GM03348 (cell line): Measurements from ENCODE around the gene MS4A8.
"Not testable (repeated sequence)": the region's sequence is repeated elsewhere in the genome, so short reads cannot be mapped to it uniquely, and the experiment has no call there.

Experiments used
- DNase-seq: peaks from one replicate; pipeline ENCODE4 v3.0.0; 2012; ENCODE audit warnings: low spot score

Gene MS4A8

DNA sequence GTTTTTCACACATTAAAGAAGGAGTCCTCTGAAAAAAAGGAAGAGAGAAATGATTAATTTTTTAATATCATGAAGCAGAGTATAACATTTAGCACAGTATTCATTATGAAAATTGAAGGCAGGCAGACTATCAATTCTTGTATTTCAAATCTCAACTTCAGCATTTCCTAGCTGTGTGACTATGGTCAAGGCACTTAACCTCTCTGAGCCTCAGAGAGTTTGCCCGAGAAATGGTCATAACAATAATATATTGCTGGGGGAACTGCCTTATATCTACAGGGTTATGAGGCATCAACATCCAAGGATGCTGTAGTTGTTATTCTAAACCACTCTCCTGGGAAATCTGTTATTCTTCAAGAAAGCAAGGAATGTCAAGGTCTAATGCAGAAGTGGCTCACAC lies 26.2 kb downstream of the MS4A8 start:
- no peak for DNase-seq

DNA sequence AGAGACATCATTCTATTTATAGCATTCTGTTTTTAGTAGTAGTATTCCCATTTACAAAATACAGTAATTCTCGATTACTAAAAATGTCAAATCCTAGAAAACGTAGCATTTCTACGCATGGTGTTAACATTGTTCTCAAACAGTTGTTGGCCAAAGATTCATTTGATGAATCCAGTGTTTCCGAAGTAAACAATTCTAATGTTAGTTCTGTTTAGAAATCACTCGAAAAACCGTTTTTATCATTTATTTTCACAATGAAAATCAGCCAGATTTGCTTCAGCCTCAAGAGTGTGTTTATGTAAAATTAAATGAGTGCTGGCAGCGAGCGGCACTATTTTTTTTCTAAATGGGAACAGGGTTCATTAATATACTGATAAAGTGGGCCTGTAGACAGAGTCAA lies 32.2 kb downstream of the MS4A8 start:
- DNase-seq: no peak

- no peak for DNase-seq
Observed at GRCh38 chr11:60734279-60734678, 34.9 kb downstream of the MS4A8 start.

DNA sequence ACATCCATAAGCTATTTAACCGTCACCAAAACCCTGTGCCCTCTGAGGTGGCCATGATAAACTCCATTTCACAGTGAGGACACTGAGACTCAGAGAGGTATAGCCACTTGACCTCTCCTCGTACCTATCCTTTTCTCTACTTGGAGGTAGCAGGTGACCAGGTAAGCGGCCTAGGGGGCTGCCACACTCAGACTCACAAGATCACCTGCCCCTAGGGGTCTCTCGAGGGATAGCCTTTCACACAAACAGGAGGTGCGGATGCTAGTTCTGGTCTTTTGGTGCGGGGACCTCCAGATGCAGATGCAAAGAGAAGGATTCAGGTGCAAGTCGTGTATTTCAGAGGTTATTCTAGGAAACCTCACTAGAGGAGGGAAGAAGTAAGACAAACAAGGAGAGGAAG lies 39.7 kb downstream of the MS4A8 start:
- DNase-seq: no peak

DNA sequence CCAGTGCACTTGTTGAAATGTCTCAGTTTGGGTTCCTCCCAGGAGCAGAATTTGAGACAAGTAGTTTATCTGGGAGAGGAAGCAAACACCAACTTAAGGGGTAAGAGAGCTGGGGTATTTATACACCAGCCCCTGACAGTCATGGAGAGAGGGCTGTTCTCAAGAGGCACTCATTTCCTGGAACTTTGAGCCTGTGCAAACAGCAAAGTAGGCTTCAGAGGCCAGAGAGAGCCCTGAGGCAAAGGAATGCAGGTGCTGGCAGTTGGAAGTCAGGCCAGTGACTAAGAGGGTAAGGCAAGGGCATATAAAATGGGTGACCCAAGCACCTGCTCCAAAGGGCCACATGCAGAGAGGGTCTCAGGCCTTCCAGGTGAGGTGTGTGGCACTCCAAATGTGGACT lies 41.2 kb downstream of the MS4A8 start:
- DNase-seq: no peak

- DNase-seq: no peak
Observed at GRCh38 chr11:60741421-60741820, 42.0 kb downstream of the MS4A8 start.

- DNase-seq: no peak
Observed at GRCh38 chr11:60743058-60743457, 43.6 kb downstream of the MS4A8 start.

DNA sequence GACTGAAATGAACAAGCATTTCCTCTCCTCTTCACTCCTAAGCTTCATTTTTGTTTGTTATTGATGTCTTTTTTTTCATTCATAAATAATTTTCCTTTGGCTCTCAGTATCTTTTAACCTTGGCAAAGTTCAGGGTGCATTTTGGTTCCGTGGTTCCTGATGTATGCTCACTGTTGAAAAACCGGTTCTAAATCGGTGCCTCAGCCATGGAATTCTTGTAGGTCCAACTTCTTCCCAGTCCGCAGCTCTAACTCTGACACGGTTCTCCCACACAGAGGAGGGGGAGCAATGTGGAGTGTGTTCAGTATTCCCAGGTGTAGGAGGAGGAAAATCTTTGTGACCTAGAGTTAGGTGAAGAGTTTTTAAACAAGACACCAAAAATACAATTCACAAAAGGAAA lies 44.7 kb downstream of the MS4A8 start:
- no peak for DNase-seq

- no peak for DNase-seq
Observed at GRCh38 chr11:60747359-60747873, 48.0 kb downstream of the MS4A8 start.

DNA sequence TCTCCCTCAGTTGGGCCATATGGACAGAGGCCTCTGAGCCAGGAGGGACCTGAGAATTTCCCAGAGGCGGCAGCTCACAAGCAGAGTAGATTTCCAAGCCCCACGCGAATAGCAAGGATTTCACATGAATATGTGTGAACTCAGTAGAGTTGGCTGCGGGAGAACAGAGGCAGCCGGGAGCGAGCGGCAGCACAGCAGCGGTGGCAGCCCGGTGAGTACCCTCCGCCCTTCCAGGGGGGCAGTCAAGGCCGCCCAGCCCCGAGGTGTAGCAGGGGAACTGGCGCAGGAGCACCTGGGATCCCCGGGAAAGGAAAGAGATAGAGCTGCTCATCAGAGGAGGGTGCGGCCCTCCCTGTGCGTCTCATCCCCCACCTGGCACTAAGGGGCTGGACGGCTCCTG lies 48.8 kb downstream of the MS4A8 start:
- DNase-seq: no peak

DNA sequence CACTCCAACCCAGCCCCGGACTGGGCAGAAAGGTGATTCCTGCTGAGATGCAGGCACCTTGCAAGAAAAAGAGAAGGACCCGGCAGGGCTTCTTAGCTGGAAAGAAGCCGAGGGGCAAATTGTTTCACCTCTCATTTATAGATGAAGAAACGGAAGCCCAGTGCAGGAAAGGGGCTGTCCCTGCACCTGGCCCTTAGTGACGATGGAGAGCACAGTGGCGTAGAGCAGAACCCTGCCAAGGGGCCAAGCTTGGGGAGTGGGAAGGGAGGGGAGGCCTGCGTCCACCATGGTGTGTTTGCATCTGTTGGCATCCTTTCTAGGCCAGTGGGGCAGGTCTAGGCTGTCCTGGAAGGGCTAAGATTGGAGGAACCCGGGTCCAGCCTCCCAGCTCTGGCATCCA lies 49.4 kb downstream of the MS4A8 start:
- DNase-seq: no peak

DNA sequence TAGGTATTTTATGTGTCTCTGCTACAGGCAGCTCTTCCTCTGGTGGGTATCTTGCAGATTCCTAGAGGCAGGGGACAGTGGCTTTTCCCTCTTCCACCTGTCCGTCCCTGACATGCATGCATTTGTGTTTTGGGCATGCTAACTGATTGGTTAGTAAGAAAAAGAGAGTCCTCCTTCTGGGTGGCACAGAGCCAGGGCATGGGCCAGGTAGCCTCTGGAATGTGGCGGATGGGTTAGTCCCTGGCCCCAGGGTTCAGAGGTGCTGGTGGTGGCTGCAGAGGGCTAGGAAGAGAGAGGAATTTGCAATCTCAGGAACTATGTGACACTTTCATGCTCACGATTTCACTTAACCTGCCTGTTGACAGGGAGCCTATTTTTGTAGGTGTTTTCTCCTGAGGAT lies 51.5 kb downstream of the MS4A8 start:
- no peak for DNase-seq

DNA sequence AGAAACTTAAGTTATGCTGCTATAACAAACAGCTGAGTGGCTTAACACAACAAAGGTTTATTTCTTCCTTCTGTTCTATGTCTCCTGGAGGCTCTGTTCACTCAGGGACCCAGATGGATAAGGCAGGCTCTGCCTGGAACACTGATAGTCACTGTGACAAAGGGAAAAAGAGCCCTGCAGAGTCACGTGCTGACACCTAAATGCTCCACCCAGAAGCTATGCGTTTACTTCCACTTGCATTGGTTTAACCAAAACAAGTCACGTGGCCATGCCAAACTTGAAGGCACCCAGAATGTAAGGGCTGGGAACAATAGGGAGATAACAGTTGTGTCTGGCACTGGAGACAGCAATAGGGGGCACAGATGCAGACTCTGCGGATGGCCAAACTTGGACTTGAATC lies 53.9 kb downstream of the MS4A8 start:
- no peak for DNase-seq

DNA sequence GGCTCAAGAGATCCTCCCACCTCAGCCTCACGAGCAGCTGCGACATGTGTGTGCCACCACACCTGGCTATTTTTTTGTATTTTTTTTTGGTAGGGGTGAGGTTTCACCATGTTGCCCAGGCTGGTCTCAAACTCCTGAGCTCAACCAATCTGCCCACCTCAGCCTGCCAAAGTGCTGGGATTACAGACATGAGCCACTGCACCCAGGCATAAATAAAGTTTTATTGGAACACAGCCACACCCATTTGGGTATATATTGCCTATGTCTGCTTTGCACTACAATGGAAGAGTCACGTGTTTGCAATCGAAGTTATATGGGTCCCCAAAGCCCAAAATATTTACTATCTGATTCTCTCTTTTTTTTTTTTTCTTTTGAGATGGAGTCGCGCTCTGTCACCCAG lies 55.5 kb downstream of the MS4A8 start:
- no peak for DNase-seq

- DNase-seq: no peak
Observed at GRCh38 chr11:60756307-60757032, 57.1 kb downstream of the MS4A8 start, which contains the start of gene MS4A15. TSS of gene MS4A15 (plus strand) at chr11:60756867. CDS start at chr11:60763734, 6,867 bp downstream.

DNA sequence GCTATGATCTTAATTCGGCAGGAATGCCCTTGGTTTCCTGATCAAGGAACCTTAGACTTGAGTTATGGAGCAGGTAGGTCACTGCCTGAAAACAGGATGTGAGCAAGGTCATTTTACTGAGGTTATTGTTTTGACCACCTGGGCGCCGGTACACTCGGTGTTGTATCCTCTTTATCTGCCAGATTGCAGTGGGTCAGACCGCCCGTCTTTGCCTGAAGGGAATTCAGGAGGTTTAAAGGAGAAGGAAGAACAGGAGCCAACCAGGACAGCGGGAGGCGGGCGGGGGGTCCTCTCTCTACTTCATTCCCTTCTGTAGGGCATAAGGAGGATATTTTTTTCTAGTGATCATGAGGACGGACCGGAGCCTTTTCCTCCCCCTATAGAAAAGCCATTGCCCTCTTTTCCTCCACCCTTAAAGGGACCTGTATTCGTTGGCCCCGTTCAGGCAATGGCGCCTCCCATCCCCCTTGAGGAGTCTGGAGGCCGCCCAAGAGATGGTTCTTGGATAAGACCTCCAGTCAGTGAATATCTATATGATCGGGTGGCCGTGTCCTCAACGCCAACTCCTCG lies 57.9 kb downstream of the MS4A8 start:
- no peak for DNase-seq

- DNase-seq: not testable (repeated sequence)
Observed at GRCh38 chr11:60758671-60759070, 59.3 kb downstream of the MS4A8 start.

DNA sequence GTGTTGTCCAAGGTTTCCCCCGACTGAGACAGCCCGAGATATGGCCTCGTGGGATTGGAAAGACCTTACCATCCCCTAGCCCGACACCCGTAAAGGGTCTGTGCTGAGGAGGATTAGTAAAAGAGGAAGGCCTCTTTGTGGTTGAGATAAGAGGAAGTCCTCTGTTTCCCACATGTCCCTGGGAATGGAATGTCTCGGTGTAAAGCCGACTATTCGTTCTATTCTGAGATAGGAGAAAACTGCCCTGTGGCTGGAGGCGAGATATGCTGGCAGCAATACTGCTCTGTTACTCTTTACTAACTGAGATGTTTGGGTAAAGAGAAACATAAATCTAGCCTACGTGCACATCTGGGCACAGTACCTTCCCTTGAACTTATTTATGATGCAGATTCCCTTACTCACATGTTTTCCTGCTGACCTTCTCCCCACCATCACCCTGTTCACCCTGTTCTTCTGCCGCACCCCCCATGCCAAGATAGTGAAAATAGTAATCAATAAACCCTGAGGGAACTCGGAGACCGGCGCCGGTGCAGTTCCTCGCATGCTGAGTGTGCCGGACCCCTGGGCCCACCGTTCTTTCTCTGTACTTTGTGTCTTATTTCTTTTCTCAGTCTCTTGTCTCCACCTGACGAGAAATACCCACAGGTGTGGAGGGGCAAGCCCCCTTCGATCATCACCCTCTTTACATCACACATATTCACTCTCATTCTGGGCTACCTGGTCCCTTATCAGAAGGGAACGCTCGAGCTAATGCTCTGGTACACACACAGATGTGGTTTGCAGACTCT lies 60.2 kb downstream of the MS4A8 start:
- not testable (repeated sequence) for DNase-seq

DNA sequence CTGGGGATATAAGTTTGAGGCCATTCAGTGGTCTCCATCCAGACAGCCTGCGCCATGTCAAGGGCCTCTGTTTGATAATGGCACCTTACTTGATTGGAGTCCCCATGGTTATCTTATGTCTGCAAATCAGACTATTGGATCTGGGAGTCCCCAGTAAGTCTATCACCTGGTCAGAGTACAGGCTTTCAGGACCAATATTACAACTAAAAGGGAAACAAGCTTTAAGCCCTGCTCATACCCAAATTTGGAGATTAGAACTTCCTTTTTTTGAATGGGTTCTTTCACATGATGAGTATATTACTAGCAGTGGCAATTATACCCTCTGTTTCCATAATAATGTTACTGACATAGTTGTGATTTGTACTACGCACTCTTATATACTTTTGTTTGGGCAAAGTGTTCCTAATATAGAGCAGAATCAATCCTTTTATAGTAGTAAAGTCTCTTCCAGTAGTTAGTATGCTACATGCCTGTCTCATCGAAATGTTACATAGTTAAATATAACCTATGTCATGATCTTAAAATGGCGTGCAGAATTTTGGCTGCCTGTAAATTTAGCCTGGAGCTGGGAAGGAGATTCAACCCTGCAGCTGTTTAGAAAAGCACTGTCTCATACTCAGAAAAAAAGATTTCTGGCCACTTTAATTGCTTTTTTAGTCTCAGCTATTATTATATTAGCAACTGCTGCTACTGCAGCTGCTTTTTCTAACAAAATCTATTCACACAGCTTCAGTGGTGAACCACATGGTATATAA lies 62.2 kb downstream of the MS4A8 start:
- DNase-seq: no peak

GRCh38 chr11:60762851-60763691 lies 63.7 kb downstream of the MS4A8 start:
- DNase-seq: no peak

DNA sequence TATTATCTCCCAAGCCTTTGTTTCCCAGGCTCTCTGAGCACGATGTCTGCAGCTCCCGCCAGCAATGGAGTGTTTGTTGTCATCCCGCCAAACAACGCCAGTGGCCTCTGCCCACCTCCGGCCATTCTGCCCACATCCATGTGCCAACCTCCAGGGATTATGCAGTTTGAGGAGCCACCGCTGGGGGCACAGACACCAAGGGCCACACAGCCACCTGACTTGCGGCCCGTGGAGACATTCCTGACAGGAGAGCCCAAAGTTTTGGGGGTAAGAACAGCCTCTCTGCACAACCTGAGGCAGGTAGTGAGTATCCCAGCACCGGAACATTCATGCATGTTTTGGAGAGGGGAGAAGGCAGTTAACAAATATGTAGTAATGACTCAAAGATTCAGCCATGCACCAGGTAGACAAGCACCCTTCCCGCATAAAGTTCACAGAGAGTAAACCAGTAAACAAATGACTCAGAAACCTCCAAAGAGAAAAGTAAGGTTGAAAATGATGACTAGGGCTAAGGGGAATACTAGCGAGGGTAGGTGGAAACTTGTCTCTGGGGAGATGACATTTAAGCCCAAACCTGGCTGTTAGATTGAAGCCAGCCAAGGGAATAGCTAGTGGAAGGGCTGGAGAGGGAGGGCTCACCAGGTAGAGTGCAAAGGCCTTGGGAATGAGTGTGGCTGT lies 64.4 kb downstream of the MS4A8 start:
- DNase-seq: no peak
